HG03280 (cell line): ENCODE data around the gene STK4.
"Not testable (repeated sequence)": the region's sequence is repeated elsewhere in the genome, so short reads cannot be mapped to it uniquely, and the experiment has no call there.

Source experiments
- ATAC-seq: cut with Tn5 transposase; IDR thresholded peaks from one replicate; pipeline ENCODE4 v1.9.1; 2021; ENCODE audit warnings: mild to moderate bottlenecking, moderate library complexity; ENCODE audit not compliant: unreplicated experiment

The STK4 gene

DNA sequence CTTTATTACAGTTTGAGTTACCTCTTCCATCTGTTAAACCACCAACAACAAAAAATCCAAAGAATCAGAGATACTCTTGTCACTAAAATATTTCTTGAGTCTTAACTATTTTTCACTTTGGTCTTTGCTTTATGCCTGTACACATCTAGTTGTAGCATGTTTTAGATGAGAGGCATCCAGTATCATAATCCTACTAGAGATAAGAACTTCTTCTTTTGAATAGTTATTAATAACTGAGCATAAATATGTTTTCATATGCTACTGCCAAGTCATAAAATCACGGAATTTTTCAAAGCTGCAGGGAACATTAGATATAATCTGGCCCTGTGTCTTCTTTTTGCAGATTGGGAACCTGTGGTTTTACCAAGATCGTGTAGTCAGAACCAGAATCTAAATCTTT lies 55.3 kb downstream of the STK4 start:
- no peak for ATAC-seq

DNA sequence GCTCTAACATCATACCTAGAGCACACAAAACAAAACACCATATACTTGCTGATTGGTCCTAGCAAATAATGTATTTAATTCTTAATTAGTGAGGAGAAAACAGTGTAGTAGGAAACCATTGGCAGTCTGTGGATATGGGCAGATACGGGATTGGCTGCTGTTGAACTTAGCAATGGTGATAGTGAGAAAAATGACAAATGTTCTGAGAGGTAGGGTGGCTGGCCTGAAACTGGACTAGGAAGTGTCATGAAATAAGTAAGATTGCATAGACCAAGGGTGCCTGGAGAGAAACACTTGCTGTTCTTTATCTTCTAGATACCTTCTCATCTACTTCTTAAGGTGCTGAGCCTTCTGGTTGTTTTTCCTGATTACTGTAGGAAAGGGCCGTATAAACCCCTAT lies 56.8 kb downstream of the STK4 start:
- not testable (repeated sequence) for ATAC-seq

DNA sequence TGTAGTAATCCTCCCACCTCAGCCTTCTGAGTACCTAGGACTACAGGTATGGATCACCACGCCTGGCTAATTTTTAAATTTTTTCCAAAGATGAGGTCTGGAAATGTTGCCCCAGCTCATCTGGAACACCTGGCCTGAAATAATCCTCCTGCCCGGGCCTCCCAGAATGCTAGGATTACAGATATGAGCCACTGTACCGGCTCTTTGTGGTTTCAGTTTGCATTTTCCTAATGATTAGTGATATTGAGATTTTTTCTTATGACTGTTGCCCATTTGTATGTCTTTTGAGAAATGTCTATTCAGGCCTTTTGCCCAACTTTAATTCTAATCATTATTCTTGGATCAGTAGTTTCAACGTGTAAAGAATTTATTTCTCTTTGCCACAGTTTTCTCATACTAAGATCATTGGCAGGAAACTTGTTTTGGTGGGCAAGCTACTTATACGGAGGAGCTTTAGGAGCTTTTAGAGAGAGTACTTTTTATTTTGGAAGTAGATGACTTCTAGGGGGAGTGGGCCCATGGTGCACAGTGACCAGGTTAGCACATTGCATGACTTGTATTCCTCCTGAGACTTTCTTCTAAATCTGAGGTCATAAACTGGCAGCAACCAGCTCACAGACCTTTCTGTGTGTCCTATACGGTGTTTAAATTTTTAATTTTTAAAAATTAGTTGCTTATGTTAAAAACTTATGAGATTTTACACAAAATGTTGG lies 62.3 kb downstream of the STK4 start:
- ATAC-seq = no peak

DNA sequence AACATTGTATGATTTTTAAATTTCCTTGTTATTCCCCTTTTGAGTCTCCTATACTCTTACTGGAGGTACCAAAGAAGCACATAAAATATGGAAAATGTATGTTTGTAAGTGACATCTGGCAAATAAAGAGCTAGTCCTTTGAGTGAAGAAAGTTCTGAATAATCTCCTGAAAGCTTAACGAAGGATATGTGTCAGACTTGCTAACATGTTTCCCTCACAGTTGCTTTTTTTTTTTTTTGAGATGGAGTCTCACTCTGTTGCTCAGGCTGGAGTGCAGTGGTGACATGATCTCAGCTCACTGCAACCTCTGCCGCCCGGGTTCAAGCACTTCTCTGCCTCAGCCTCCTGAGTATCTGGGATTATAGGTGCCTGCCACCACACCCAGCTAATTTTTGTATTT lies 63.6 kb downstream of the STK4 start:
- ATAC-seq = no peak

DNA sequence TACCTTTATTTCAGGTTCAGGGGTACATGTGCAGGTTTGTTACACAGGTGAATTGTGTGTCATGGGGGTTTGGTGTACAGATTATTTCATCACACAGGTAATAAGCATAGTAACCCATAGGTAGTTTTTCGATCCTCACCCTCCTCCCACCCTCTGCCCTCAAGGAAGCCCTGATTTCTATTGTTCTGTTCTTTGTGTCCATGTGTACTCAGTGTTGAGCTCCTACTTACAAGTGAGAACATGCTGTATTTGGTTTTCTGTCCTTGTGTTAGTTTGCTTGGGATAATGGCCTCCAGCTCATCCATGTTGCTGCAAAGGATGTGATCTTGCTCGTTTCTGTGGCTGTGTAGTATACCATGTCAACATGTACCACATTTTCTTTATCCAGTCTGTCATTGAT lies 66.0 kb downstream of the STK4 start:
- ATAC-seq = no peak

DNA sequence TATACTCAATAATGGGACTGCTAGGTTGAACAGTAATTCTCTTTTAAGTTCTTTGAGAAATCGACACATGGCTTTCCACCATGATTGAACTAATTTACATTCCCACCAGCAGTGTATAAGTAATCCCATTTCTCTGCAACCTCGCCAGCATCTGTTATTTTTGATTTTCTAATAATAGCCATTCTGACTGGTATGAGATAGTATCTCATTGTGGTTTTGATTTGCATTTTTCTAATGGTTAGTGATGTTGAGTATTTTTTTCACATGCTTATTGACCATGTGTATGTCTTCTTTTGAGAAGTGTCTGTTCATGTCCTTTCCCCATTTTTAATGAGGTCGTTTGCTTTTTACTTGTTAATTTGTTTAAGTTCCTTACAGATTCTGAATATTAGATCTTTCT lies 66.5 kb downstream of the STK4 start:
- no peak for ATAC-seq

DNA sequence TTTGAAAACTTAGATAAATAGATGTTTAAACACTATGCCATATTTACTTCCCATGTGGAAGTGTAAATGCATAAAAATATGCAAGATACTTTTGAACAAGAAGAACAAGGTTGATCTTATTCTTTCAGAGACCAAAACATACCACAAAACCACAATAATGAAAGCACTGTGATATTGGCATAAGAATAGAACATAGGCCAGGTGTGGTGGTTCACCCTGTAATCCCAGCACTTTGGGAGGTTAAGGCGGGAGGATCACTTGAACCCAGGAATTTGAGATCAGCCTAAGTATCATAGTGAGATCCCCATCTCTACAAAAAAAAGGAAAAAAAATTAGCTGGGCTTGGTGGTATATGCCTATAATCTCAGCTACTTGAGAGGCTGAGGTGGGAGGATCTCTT lies 68.1 kb downstream of the STK4 start:
- ATAC-seq = no peak

DNA sequence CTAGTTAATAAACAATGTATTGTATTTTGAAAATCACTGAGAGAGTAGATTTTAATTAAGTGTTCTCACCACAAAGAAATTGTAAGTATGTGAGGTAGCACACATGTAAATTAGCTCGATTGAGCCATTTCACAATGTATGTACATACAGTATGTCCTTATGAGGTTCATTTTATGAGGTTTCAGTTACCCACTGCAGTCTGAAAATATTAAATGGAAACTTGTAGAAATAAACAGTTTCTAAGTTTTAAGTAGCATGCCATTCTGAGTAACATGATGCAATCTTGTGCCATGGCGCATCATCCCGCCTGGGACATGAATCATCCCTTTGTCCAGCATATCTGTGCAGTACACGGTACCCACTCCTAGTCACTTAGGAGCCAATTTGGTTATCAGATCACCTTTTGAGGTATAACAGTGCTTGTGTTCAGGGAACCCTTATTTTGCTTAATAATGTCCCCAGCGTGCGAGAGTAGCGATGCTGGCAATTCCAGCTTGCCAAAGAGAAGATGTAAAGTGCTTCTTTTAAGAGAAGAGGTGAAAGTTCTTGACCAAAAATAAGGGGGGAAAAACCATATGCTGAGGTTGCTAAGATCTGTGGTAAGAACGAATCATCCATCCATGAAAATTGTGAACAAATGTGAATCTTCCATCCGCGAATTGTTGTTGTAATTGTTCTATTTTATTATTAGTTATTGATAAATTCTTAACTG lies 69.9 kb downstream of the STK4 start:
- ATAC-seq = no peak

DNA sequence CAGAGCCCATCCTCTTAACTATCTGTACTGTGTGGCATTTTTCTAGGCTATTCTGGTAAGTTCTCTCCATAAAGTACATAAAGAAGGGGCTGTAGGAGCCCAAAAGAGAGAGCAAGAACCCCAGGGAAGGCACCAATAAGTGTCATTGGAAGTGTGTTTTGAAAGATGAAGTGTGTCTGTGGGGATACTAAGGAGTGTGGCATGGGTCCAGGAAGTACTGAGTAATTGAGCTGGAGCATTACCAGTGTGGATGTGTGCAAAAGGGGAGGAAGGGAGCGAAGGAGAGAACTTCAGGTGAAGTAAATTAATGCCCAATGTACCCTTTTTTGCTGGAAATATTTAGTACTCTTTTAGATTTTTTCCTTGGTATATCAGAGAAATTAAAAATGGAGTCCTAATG lies 70.7 kb downstream of the STK4 start:
- ATAC-seq = no peak

DNA sequence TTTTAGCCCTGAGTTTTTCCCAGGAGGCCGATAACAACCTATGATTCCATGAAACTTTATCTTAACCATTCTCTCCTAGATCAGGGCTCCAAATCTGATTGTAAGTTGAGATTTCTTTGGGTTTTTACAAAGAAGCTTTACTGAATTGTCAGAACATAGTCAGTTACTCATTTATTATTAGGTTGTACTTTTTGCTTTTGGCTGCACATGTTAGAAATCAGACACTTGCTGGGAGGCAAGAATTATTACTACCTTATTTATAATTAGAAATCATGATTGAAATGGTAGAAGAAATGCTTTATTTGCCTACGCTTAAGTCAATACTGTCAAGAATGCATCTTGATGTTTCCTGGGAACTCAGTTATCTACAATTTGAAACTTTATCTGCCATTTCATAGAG lies 71.3 kb downstream of the STK4 start:
- ATAC-seq = no peak

DNA sequence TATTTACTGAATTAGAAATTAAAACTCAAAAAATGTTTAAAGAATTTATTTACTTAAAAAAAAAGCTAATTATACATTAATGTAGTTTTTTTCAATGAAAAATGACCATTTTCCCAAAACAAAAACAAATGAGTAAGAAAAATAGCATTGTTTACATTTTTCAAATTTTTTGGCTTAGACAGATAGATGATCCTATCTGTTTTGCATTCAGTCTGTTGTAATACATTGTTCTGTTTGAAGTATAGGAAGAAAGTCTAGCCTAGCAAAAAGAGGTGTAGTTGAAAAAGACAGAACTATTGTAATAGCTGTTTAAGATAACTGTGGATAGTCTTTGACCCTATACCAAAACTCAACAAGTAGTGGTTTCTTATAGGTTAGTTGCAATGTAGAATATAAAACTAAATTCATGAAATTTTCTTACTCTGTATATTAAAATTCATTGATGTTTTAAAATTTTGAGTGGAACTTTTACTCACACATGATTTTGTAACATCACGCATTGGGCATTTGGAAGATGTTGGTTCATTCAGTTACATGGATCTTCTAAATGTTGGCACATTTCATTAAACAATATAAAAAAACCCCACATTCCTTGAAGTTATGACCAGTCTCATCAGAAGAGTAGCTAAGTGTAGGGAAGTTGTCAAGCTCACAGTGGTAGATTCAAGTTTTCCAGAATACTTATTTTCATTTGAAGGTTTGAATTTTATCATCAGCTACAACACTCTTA lies 72.6 kb downstream of the STK4 start:
- no peak for ATAC-seq

DNA sequence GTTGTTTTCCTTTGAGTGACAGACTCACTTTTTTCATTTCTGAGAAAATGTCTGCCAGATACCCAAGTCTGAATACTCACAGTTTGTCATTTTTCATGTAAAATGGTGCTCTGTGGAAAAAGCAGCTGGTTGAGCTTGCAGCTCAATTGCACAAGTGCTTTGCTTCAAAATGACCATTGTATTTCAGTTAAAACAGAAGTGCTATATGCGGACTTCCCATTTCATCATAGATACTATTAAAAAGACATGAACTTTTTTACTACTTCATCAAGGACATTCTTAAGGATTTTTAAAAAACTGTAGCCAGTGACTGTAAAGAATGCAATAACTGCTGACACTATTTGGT lies 73.1 kb downstream of the STK4 start:
- no peak for ATAC-seq

DNA sequence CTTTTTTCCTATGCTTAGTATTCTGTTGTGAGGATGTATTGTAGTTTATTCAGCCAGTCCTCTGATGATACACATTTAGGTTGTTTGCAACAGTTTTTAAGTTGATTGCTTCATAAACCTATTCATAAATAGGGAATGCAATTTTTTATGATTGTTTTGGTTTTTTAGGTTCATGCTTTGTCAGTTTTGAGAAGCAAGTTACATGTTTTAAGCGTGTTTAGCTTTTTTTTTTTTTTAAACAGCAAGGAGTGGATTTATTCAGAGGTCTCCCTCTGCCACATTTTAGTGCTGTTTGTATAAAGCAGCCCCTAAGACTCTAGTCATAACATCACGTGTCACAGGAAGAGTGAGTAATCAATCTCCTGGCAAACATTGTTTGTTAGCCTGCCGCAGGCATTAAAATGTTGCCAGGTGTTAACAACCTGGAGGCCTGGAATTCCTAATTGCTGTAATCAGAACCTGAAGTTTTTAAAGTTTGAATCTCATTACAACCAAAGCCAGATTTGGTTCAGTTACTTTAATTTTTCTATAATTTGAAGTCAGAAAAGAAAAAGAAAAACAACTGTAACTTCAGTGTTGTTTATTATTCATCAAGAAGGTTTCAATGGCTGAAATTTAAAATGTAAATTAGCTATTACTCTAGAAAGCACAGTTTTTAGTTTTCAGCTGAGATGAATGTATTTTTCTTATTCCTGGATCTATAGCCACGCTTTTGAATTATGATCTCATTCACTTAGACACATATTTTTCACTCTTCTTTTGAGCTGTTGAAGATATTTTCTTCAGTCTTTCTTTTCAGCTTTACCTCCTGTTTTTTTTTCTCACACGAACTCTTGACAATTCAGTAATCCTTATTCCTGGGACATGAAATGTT lies 75.4 kb downstream of the STK4 start:
- no peak for ATAC-seq

DNA sequence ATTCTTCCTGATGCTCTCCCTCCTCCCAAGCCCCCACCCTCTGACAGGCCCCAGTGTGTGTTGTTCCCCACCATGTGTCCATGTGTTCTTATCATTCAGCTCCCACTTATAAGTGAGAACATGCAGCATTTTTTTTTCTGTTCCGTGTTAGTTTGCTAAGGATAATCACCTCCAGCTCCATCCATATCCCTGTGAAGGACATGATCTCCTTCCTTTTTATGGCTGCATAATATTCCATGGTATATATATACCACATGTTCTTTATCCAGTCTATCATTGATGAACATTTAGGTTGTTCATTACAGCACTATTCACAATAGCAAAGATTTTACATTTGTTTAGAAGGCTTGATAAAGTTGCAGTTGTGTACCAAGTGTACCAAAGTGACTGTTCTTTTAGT lies 76.7 kb downstream of the STK4 start:
- no peak for ATAC-seq

DNA sequence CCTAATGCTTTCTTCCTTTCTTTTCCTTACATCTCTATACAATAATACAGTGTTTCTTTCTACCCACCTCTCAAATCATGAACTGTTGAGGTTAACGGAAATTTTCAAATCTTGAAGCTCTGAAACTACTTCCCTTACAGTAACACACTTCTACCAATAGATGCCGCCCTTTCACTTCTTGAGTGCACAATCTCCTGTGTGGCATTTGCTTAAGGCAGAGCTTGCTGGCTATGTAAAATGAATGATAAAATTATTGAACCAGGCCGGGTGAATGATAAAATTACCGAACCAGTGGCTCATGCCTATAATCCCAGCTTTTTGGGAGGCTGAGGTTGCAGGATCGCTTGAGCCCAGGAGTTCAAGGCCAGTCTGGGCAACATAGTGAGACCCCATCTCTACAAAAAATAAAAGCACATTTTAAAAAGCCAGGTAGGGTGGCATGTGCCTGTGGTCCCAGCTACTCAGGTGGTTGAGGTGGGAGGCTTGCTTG lies 77.8 kb downstream of the STK4 start:
- ATAC-seq = no peak

DNA sequence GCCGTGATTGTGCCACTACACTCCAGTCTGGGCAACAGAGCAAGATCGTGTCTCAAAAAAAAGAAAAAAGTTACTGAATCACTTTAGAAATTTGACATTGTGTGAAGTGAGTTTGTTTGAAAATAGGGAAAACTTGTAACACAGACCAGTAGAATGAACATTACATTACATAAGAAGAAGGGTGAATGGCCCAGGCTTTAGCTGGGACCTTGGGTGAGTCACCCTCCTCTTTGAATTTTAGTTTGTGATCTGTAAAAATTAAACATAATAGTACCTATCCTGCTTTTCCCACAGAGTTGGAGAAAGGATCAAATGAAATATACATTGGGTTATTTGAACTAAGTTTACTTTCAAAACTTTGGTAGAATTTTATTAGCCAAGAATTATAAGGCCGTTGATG lies 78.3 kb downstream of the STK4 start:
- no peak for ATAC-seq

DNA sequence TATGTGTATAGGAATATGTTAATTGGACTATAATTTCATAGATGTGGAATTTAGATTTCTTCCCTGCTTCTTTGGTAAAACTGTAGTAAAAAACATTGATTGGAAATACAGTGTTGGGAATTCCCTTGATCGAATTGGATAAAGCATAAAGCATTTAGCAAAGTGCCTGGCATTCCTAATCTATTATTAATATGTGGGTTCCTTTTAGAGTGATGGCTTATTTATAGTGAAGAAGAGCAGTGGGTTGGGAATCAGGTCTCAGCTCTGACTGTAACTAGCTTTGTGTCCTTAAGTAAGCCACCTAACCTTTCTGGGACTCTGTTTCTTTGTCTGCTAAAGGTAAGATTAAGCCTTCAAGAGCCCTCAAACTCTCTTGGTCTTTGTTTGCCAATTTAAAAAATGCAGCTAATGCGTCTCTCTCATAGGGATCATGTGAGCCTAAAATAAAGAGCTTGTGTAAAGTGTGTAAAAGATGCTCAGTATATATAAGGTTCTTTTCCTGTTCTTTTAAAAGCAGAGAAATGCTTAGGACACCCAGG lies 81.3 kb downstream of the STK4 start:
- ATAC-seq = no peak

DNA sequence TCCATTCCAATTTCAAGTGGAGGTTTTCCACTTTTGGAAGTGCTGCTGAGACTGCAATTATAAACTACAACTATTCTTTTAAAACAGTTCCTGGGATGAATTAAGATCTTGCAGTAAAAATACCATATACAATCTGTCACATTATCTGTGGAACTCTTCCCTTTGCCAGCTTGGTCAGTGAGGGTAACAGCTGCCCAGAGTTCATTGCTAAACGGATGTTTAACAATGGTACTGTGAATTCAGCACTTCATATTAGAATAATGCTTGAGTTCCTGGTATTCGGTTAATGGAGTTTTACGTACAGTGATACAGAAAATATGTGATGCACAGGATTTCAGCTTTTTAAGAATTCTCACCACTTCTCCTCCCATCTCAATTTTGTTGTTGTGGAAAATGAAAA lies 83.1 kb downstream of the STK4 start:
- no peak for ATAC-seq

DNA sequence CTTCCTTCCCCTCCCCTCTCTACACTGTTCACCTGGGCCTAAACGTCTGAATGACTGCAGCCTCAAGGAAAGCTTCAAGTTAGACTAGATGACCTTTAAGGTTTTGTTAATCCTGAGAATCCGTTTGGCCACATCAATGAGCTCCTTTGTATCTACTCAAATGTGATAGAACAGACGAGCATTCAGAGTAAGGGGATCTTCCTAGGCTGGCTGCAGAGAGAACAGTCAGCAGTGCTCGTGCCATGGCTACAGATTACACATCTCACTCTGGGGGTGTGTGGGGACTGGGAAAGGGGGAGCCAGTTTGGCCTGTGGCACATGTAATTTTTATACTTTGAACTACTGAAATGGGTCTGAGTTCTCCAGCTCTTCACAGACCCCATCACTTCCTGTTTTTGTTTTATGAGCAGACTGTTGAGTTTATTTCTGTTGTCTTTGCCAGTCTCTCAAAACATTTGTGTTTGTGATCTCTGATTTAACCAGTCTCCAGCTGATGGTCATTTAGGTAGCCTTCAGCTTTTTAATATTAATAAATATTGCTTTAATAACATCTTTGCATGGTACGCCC lies 83.7 kb downstream of the STK4 start:
- ATAC-seq = no peak

DNA sequence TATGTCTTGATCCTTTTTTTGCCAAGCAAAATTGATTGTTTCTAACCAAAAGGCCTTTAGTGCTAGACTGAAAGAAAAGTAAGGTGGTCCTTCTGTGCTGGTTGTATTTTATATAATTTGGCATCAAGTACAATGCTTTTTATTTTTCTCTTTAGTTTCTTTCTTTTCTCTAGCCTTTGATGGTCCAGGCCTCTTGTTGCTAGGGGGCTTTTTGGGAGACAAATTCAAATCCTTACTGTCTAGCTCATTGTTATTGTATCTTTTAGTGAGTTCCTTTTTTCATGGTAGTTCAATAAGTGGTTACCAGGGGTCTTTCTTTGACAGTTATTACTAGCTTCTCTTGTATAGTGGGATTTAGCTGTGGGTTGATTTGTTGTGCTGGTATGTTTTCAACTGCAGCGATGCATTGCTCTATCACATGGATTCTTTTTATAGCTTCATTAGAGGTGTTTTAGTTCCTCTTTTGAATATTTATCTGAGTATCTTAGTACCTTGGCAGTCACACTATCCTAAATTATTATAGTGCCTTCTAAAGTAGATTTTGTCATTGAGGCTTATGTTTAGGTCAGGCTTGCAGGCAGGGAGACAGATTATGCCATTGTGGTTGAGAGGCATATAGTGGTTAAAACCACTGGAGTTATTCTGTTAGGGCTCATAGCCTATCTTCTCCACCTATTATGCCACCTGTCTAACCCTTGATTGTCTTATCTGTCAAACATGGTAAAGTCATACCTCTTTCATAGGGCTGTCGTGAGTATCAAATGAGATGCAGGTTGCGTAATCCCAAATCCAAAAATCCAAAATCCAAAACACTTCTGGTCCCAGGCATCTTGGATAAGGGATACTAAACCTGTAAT lies 85.1 kb downstream of the STK4 start:
- no peak for ATAC-seq
